Measurements from ENCODE around the gene EGLN3.
"Not testable (repeated sequence)": the region's sequence is repeated elsewhere in the genome, so short reads cannot be mapped to it uniquely, and the experiment has no call there.

Gene EGLN3

GRCh38 chr14:33967138-33967537 is 16.3 kb upstream of the EGLN3 start:
- Histone ChIP-seq H4K20me1 (ENCODE audit: insufficient read depth) (no peaks in the 10 kb centered on the region), H3K36me3 (ENCODE audit: insufficient read depth) (no peaks in the 10 kb centered on the region), H3K4me2 (no peak overlapping the region), H3K79me2 (ENCODE audit: insufficient read depth, low read depth) (no peaks in the 10 kb centered on the region), H3K4me3 (IDR thresholded peaks at IDR 0.05; ENCODE audit: insufficient read depth, low read depth, low read length) (no peak overlapping the region), H3K27ac (no peak overlapping the region), H2AFZ (ENCODE audit: low read depth) (no peak overlapping the region), H3K4me1 (ENCODE audit: low read depth, poor library complexity, severe bottlenecking) (no peaks in the 10 kb centered on the region), H3K9ac (no peak overlapping the region), H3K27me3 (ENCODE audit: insufficient read depth, low read depth) (no peaks in the 10 kb centered on the region)
- TF ChIP-seq CTCF (conservative IDR thresholded peaks at IDR 0.05; ENCODE audit: low read depth, low read length), result no peak

GRCh38 chr14:33966276-33966675 is 15.4 kb upstream of the EGLN3 start:
- Histone ChIP-seq H4K20me1 (ENCODE audit: insufficient read depth) (no peaks in the 10 kb centered on the region), H3K4me3 (IDR thresholded peaks at IDR 0.05; ENCODE audit: insufficient read depth, low read depth, low read length) (no peak overlapping the region), H3K9ac (no peak overlapping the region), H3K4me2 (no peak overlapping the region), H3K27ac (no peak overlapping the region), H3K79me2 (ENCODE audit: insufficient read depth, low read depth) (no peaks in the 10 kb centered on the region), H2AFZ (ENCODE audit: low read depth) (no peak overlapping the region), H3K4me1 (ENCODE audit: low read depth, poor library complexity, severe bottlenecking) (no peaks in the 10 kb centered on the region), H3K27me3 (ENCODE audit: insufficient read depth, low read depth) (no peaks in the 10 kb centered on the region), H3K36me3 (ENCODE audit: insufficient read depth) (no peaks in the 10 kb centered on the region)
- TF ChIP-seq CTCF (conservative IDR thresholded peaks at IDR 0.05; ENCODE audit: low read depth, low read length), result no peak

- no peak for TF ChIP-seq CTCF (conservative IDR thresholded peaks at IDR 0.05; ENCODE audit: low read depth, low read length)
- no peaks in the 10 kb centered on the region for H3K27me3 ChIP-seq (ENCODE audit: insufficient read depth, low read depth)
- no peak overlapping the region for H3K27ac ChIP-seq
- no peaks in the 10 kb centered on the region for H3K79me2 ChIP-seq (ENCODE audit: insufficient read depth, low read depth)
- H3K4me3 ChIP-seq (IDR thresholded peaks at IDR 0.05; ENCODE audit: insufficient read depth, low read depth, low read length), result no peak overlapping the region
- no peak overlapping the region for H3K4me2 ChIP-seq
- no peak overlapping the region for H3K9ac ChIP-seq
- H3K36me3 ChIP-seq (ENCODE audit: insufficient read depth), result no peaks in the 10 kb centered on the region
- no peaks in the 10 kb centered on the region for H3K4me1 ChIP-seq (ENCODE audit: low read depth, poor library complexity, severe bottlenecking)
- no peaks in the 10 kb centered on the region for H4K20me1 ChIP-seq (ENCODE audit: insufficient read depth)
- no peak overlapping the region for H2AFZ ChIP-seq (ENCODE audit: low read depth)
Measured at GRCh38 chr14:33964599-33965317, 13.9 kb upstream of the EGLN3 start.

- TF ChIP-seq CTCF (conservative IDR thresholded peaks at IDR 0.05; ENCODE audit: low read depth, low read length), result no peak
- H3K27me3 ChIP-seq (ENCODE audit: insufficient read depth, low read depth), result no peaks in the 10 kb centered on the region
- H2AFZ ChIP-seq (ENCODE audit: low read depth), result no peak overlapping the region
- no peaks in the 10 kb centered on the region for H4K20me1 ChIP-seq (ENCODE audit: insufficient read depth)
- H3K79me2 ChIP-seq (ENCODE audit: insufficient read depth, low read depth), result no peaks in the 10 kb centered on the region
- H3K4me1 ChIP-seq (ENCODE audit: low read depth, poor library complexity, severe bottlenecking), result no peaks in the 10 kb centered on the region
- no peak overlapping the region for H3K4me2 ChIP-seq
- no peak overlapping the region for H3K9ac ChIP-seq
- no peaks in the 10 kb centered on the region for H3K36me3 ChIP-seq (ENCODE audit: insufficient read depth)
- no peak overlapping the region for H3K4me3 ChIP-seq (IDR thresholded peaks at IDR 0.05; ENCODE audit: insufficient read depth, low read depth, low read length)
- no peak overlapping the region for H3K27ac ChIP-seq
Measured at GRCh38 chr14:33963892-33964291, 13.0 kb upstream of the EGLN3 start.

- not testable (repeated sequence) for H4K20me1 ChIP-seq (ENCODE audit: insufficient read depth); H3K27ac ChIP-seq; H3K4me1 ChIP-seq (ENCODE audit: low read depth, poor library complexity, severe bottlenecking); H3K9ac ChIP-seq; H3K4me3 ChIP-seq (IDR thresholded peaks at IDR 0.05; ENCODE audit: insufficient read depth, low read depth, low read length); H3K36me3 ChIP-seq (ENCODE audit: insufficient read depth); H3K4me2 ChIP-seq; H3K27me3 ChIP-seq (ENCODE audit: insufficient read depth, low read depth); H2AFZ ChIP-seq (ENCODE audit: low read depth); H3K79me2 ChIP-seq (ENCODE audit: insufficient read depth, low read depth)
Measured at GRCh38 chr14:33962466-33962865, 11.6 kb upstream of the EGLN3 start.

Measured in KMS-11 (cell line).